Caki2 (cell line): ENCODE results near the gene MYL6. TPM values are rescaled to one million over a fixed set of nuclear protein-coding genes. Genes with fewer than 3 reads are reported as not detected.

ENCODE experiments used
- DNase-seq: peaks from one replicate; pipeline ENCODE4 v3.0.0-alpha.2; 2015; ENCODE audit warnings: low read depth
- in situ Hi-C: cut with HindIII; loops from 2 replicates; pipeline ENCODE4 v1.10.0; 2016; ENCODE audit warnings: low sequenced_read_pairs, low pct_unique_long_range_greater_than_20kb, mixed read lengths
- total RNA-seq: library from RNA; depleted of rRNA; stranded (reverse); fragments of >200 nt; shearing (Covaris generic); gene quantifications from 2 replicates; pipeline ENCODE4 v1.2.3, GENCODE V29; 2014; ENCODE audit warnings: low replicate concordance; rRNA removed

The MYL6 gene
- total RNA-seq, 1 experiment from 2014 or later = 3,510 TPM

GRCh38 chr12:56202838-56203237 is 44.7 kb downstream of the MYL6 start:
- in situ Hi-C loops = no loop called here
- no peak for DNase-seq

DNA sequence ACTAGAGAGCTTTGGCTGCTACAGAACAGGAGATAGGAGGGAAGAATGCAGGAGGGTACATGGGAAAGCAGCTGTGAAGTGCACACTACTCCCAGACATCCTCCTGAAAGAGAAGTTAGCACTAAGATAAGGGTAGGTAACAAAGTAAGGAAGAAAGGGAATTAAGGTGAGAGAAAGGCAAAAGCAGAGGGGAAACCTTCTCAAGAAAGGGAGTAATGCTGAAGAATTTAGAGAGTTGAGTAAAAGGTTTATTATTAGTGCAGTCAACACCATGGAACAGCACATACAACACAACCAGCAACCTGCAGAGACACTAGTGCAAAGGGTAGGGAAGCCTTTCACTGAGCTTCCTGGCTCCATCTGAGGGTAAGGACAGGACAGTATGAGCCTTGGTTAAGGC is 46.1 kb downstream of the MYL6 start:
- in situ Hi-C loops = no loop called here
- no peak for DNase-seq

- in situ Hi-C loops = no loop called here
- DNase-seq = no peak
Observed at GRCh38 chr12:56205445-56205844, 47.3 kb downstream of the MYL6 start.

DNA sequence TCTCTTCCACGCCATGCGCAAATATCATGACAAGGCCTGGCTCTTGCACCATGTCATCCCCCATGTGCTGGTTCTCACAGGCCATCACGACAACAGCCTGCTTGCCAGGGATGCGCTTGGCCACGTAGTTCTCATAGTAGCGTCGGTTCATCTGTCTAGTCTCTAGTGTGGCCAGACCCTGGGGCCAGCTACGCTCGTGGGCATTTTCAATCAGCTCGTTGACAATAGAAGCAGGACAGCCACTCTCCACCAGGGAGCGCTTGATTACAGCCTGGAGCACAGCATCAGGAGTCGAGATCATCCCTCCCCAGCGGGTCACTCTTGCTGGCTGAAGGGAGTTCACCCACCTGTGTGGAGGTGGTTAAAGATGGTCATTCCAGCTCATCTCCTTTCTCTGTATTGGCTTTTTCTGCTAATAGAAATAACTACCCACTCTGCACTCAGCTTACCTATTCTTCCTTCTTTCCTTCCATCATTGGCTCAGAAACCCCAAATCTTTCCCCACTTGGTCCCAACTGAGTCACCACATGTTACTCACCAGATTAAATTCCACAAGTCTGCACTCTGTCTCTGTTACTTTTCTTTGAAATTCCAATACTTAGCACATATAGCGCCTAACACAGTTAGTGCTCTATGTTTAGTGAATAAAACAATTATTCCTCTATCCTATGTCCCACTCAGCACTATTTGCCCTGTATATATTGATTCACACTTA is 48.5 kb downstream of the MYL6 start:
- DNase-seq = peak; percentile 36

DNA sequence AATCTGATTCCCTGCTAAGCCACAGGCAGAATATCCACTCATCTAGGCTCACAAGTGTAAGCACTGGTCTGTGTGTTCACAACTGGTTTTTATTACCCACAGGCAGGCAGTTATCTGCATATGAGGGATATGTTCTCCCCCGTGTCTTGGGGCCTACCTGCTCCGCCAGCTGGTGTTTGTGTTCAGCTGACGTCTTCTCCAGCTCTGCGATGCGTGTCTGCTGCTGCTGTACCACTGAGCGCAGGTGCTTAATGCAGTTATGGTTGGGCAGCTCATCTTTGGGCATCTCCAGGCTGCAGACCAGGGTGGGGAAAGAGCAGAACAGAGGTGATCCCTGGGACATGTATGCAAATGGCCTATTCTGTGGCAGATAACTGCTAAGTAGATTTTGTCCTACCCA is 49.8 kb downstream of the MYL6 start:
- no peak for DNase-seq
- in situ Hi-C loops = no loop called here

More for the DNA sequence above, 48.5 kb downstream of the MYL6 start:
- in situ Hi-C loops = no loop called here

Other genes starting within 250 kb of the MYL6 start
- 36.1 and 62.7 TPM in 2 replicates for gene PYM1, start 230.5 kb upstream of the MYL6 start, total RNA-seq
- 0.17 and 1.2 TPM in 2 replicates for gene DGKA, start 227.2 kb upstream of the MYL6 start, total RNA-seq
- gene PMEL, start 192.3 kb upstream of the MYL6 start, total RNA-seq = 10.4 and 27.5 TPM in 2 replicates
- gene CDK2, start 191.5 kb upstream of the MYL6 start, total RNA-seq = 42.6 and 58.5 TPM in 2 replicates
- gene RAB5B, start 184.3 kb upstream of the MYL6 start, total RNA-seq = 26.3 and 36.1 TPM in 2 replicates
- gene SUOX, start 161.1 kb upstream of the MYL6 start, total RNA-seq = 25.3 and 28.7 TPM in 2 replicates
- gene IKZF4, start 137.3 kb upstream of the MYL6 start, total RNA-seq = 0.34 and 1.9 TPM in 2 replicates
- gene RPS26, start 116.4 kb upstream of the MYL6 start, total RNA-seq = 1,254 and 1,317 TPM in 2 replicates
- 0.75 and 1.8 TPM in 2 replicates for gene ERBB3, start 78.2 kb upstream of the MYL6 start, total RNA-seq
- 415 and 417 TPM in 2 replicates for gene PA2G4, start 53.8 kb upstream of the MYL6 start, total RNA-seq
- gene RPL41, start 41.7 kb upstream of the MYL6 start, total RNA-seq = 3,851 and 5,660 TPM in 2 replicates
- gene ZC3H10, start 40.1 kb upstream of the MYL6 start, total RNA-seq = 4.2 and 8.4 TPM in 2 replicates
- gene ESYT1, start 30.1 kb upstream of the MYL6 start, total RNA-seq = 155 and 163 TPM in 2 replicates
- gene MYL6B, start 5.8 kb upstream of the MYL6 start, total RNA-seq = 216 and 250 TPM in 2 replicates
- 19.3 and 27.0 TPM in 2 replicates for gene SMARCC2, start 31.1 kb downstream of the MYL6 start, total RNA-seq
- 83.0 and 119 TPM in 2 replicates for gene RNF41, start 63.6 kb downstream of the MYL6 start, total RNA-seq
- gene NABP2, start 66.0 kb downstream of the MYL6 start, total RNA-seq = 162 and 187 TPM in 2 replicates
- gene SLC39A5, start 71.7 kb downstream of the MYL6 start, total RNA-seq = not detected in 2 replicates
- 15.1 and 15.7 TPM in 2 replicates for gene ANKRD52, start 100.0 kb downstream of the MYL6 start, total RNA-seq
- 21.7 and 25.1 TPM in 2 replicates for gene COQ10A, start 108.6 kb downstream of the MYL6 start, total RNA-seq
- gene CS, start 142.0 kb downstream of the MYL6 start, total RNA-seq = 73.6 and 84.6 TPM in 2 replicates
- 244 and 346 TPM in 2 replicates for gene CNPY2, start 157.6 kb downstream of the MYL6 start, total RNA-seq
- 29.0 and 59.6 TPM in 2 replicates for gene PAN2, start 175.6 kb downstream of the MYL6 start, total RNA-seq
- 0.32 and 0.51 TPM in 2 replicates for gene IL23A, start 180.5 kb downstream of the MYL6 start, total RNA-seq
- 89.5 and 90.1 TPM in 2 replicates for gene STAT2, start 201.7 kb downstream of the MYL6 start, total RNA-seq
- gene APOF, start 204.5 kb downstream of the MYL6 start, total RNA-seq = not detected in 2 replicates